ENCODE results near the gene ZNF862. TPM values are rescaled to one million over a fixed set of nuclear protein-coding genes. Genes with fewer than 3 reads are reported as not detected.
A peak's percentile ranks its signal among the peaks of the same experiment; 100 is the strongest.

ZNF862 gene
- total RNA-seq, 1 experiment from 2014 or later = 1.9 TPM

- Histone ChIP-seq H3K27me3 (ENCODE audit: insufficient read depth, low read length) (no peaks in the 10 kb centered on the region; the same call in 1 of the 2 replicates), H3K79me1 (ENCODE audit: insufficient read depth, low read depth, low read length, poor library complexity, severe bottlenecking) (no peaks in the 10 kb centered on the region), H3K23me2 (ENCODE audit: insufficient read length, low read depth, low read length, poor library complexity, severe bottlenecking) (no peaks in the 10 kb centered on the region), H3K23ac (ENCODE audit: insufficient read length, low read depth, low read length) (no peak overlapping the region), H3K56ac (ENCODE audit: insufficient read length, low read depth, low read length) (no peak overlapping the region), H3K4me1 (ENCODE audit: insufficient read depth, low read length) (no peaks in the 10 kb centered on the region), H3K4me2 (ENCODE audit: insufficient read depth, insufficient read length, low read length) (peak overlapping the region; percentile 21), H4K5ac (ENCODE audit: insufficient read length, low read depth, low read length) (no peak overlapping the region), H3K4ac (ENCODE audit: low read depth, low read length) (no peak overlapping the region), H3K14ac (ENCODE audit: insufficient read depth, low read length) (0 out of 2 replicates have a peak overlapping the region, but pooled peaks have one; percentile 49), H2BK15ac (ENCODE audit: low read depth, low read length) (no peak overlapping the region), H3T11ph (ENCODE audit: low read length) (no peak overlapping the region), H2BK120ac (ENCODE audit: low read depth, low read length, poor library complexity, severe bottlenecking) (no peak overlapping the region), H3K9ac (ENCODE audit: extremely low read depth, insufficient read length, low read length) (no peak overlapping the region), H2BK5ac (ENCODE audit: insufficient read length, low read length) (no peak overlapping the region), H2BK20ac (ENCODE audit: low read depth, low read length, poor library complexity, severe bottlenecking) (no peak overlapping the region), H2AK5ac (ENCODE audit: insufficient read length, low read length) (no peak overlapping the region), H3K18ac (ENCODE audit: insufficient read length, low read depth, low read length) (no peak overlapping the region), H2AFZ (ENCODE audit: low read length) (no peak overlapping the region), H3K27ac (ENCODE audit: insufficient read length, low read depth, low read length) (no peak overlapping the region), H4K91ac (ENCODE audit: insufficient read length, low read depth, low read length) (no peak overlapping the region), H3K9me3 (ENCODE audit: control insufficient read depth, low read depth, low read length) (no peaks in the 10 kb centered on the region), H2BK12ac (ENCODE audit: insufficient read length, low read depth, low read length) (no peak overlapping the region), H3K79me2 (ENCODE audit: insufficient read depth, low read length) (no peaks in the 10 kb centered on the region), H4K20me1 (ENCODE audit: control insufficient read depth, insufficient read depth, insufficient read length) (peaks cover 4% of the 10 kb centered on the region), H4K8ac (replicated peaks; ENCODE audit: insufficient read length, low read depth, low read length) (no peak overlapping the region)
- no peak overlapping the region for H3K27ac Mint-ChIP-seq
- H3K36me3 Mint-ChIP-seq (ENCODE audit: insufficient read depth in 1 of 3, low read depth in 3 of 3) = no peaks in the 10 kb centered on the region
- peaks cover 0 to 14% of the 10 kb centered on the region in 2 experiments; a peak in 2 of 4 replicates for H3K4me1 Mint-ChIP-seq
- H3K9me3 Mint-ChIP-seq = no peaks in the 10 kb centered on the region
- DNase-seq = peak; percentile 69
- WGBS (ENCODE audit: extremely low coverage, insufficient read length, low lambda C conversion rate) = no CpG with 5 or more reads among the region's 56 CpGs
- peak overlapping the region; percentile 46 to 74 for H3K4me3 Mint-ChIP-seq
- peaks cover 87% of the 10 kb centered on the region for H3K27me3 Mint-ChIP-seq (ENCODE audit: low read depth)
- peak; percentile 80 for TF ChIP-seq CTCF (conservative IDR thresholded peaks at IDR 0.05)
Measured at GRCh38 chr7:149790146-149790548, 48.0 kb upstream of the ZNF862 start.

Data from H9 (cell line).